Measurements from ENCODE around the gene SRSF11.

GRCh38 chr1:70190180-70190579 is 31.0 kb upstream of the SRSF11 start:
- TF ChIP-seq POLR2A (IDR thresholded peaks at IDR 0.05; ENCODE audit: low read depth, low read length): no peak
- TF ChIP-seq SPI1 (IDR thresholded peaks at IDR 0.05; ENCODE audit: low read depth, low read length): no peak
- no peak for TF ChIP-seq TAF1 (IDR thresholded peaks at IDR 0.05; ENCODE audit: low read depth, low read length)
- no peak for TF ChIP-seq POLR2AphosphoS5 (IDR thresholded peaks at IDR 0.05; ENCODE audit: low read depth, low read length)
- no peak for TF ChIP-seq PAX5 (IDR thresholded peaks at IDR 0.05; ENCODE audit: insufficient read depth, low read length, severe bottlenecking)
- no peak for TF ChIP-seq POU2F2 (IDR thresholded peaks at IDR 0.05; ENCODE audit: low read depth, low read length)
